Endothelial cell of umbilical vein (primary cell): ENCODE results near the gene CACNA2D3.

Experiments
- CTCF ChIP-seq, 2 donors: IDR thresholded peaks; 1 replicate in 1 of 2; 2 replicates in 1 of 2; pipeline ENCODE4 v1.5.1; 2011; ENCODE audit warnings: low read length in 2 of 2, mild to moderate bottlenecking in 2 of 2, moderate library complexity in 2 of 2, control low read depth in 1 of 2, inconsistent platforms in 1 of 2, low read depth in 1 of 2; ENCODE audit not compliant: insufficient read depth in 1 of 2; ENCODE audit errors: extremely low read depth in 1 of 2
- EZH2 ChIP-seq: IDR thresholded peaks from 2 replicates; pipeline ENCODE4 v1.6.1; 2012; ENCODE audit warnings: borderline replicate concordance, low read depth, mild to moderate bottlenecking, moderate library complexity, low read length, inconsistent platforms; ENCODE audit not compliant: severe bottlenecking
- GATA2 ChIP-seq: IDR thresholded peaks from 2 replicates; pipeline ENCODE4 v1.7.0; 2011; ENCODE audit warnings: low read depth, mild to moderate bottlenecking, moderate library complexity, mixed read lengths, low read length; ENCODE audit not compliant: insufficient read length, insufficient read depth
- JUN ChIP-seq: IDR thresholded peaks from 2 replicates; pipeline ENCODE4 v1.6.1; 2011; ENCODE audit warnings: borderline replicate concordance, low read depth; ENCODE audit not compliant: insufficient read length, insufficient read depth
- MYC ChIP-seq: IDR thresholded peaks from one replicate; pipeline ENCODE4 v1.6.1; 2011; ENCODE audit warnings: mild to moderate bottlenecking, low read depth, low read length
- POLR2A ChIP-seq: IDR thresholded peaks from 2 replicates; pipeline ENCODE4 v1.6.1; 2012; ENCODE audit warnings: low read depth, mild to moderate bottlenecking, control low read depth, low read length
- POLR2AphosphoS5 ChIP-seq: IDR thresholded peaks from 2 replicates; pipeline ENCODE4 v1.6.1; 2012; ENCODE audit warnings: low read depth, mild to moderate bottlenecking, control low read depth, low read length, moderate library complexity; ENCODE audit not compliant: insufficient read depth

- TF ChIP-seq CTCF (IDR thresholded peaks at IDR 0.05; ENCODE audit: extremely low read depth in 1 of 2, insufficient read depth in 1 of 2, low read depth in 1 of 2, low read length in 2 of 2) (no peak), POLR2A (no peak), POLR2AphosphoS5 (no peak), JUN (no peak), GATA2 (no peak), MYC (no peak), EZH2 (no peak)
These were observed 120.9 kb downstream of the CACNA2D3 start for GRCh38 chr3:54243056-54243931.
